H9 (cell line): ENCODE data around the gene GLS2. TPM values are rescaled to one million over a fixed set of nuclear protein-coding genes. Genes with fewer than 3 reads are reported as not detected.

ENCODE experiments used
- DNase-seq: peaks from one replicate; pipeline ENCODE4 v3.0.0-alpha.2; 2017
- H2AFZ ChIP-seq: one replicate; pipeline ENCODE4 v1.6.1; 2013; ENCODE audit warnings: mild to moderate bottlenecking, low read length, control low read depth, moderate library complexity
- H2AK5ac ChIP-seq: 2 replicates; pipeline ENCODE4 v1.6.1; 2013; ENCODE audit warnings: low read length, control low read depth, mixed read lengths; ENCODE audit not compliant: insufficient read length
- H2BK120ac ChIP-seq: one replicate; pipeline ENCODE4 v1.6.1; 2013; ENCODE audit warnings: low read depth, mild to moderate bottlenecking, low read length, control low read depth, inconsistent platforms; ENCODE audit not compliant: poor library complexity, severe bottlenecking
- H2BK12ac ChIP-seq: 2 replicates; pipeline ENCODE4 v1.6.1; 2013; ENCODE audit warnings: low read length, control low read depth, mixed read lengths, low read depth; ENCODE audit not compliant: insufficient read length
- H2BK15ac ChIP-seq: 2 replicates; pipeline ENCODE4 v1.6.1; 2013; ENCODE audit warnings: low read depth, low read length, control low read depth
- H2BK20ac ChIP-seq: one replicate; pipeline ENCODE4 v1.6.1; 2013; ENCODE audit warnings: low read depth, mild to moderate bottlenecking, low read length, control low read depth, inconsistent platforms; ENCODE audit not compliant: poor library complexity, severe bottlenecking
- H2BK5ac ChIP-seq: 2 replicates; pipeline ENCODE4 v1.6.1; 2013; ENCODE audit warnings: low read length, control low read depth, mixed read lengths; ENCODE audit not compliant: insufficient read length
- H3K14ac ChIP-seq: 2 replicates; pipeline ENCODE4 v1.6.1; 2013; ENCODE audit warnings: low read length, control low read depth; ENCODE audit not compliant: insufficient read depth
- H3K18ac ChIP-seq: 2 replicates; pipeline ENCODE4 v1.6.1; 2013; ENCODE audit warnings: low read depth, mild to moderate bottlenecking, mixed read lengths, low read length, control low read depth; ENCODE audit not compliant: insufficient read length
- H3K23ac ChIP-seq: 2 replicates; pipeline ENCODE4 v1.6.1; 2013; ENCODE audit warnings: low read length, control low read depth, mixed read lengths, low read depth; ENCODE audit not compliant: insufficient read length
- H3K23me2 ChIP-seq: 2 replicates; pipeline ENCODE4 v1.6.1; 2013; ENCODE audit warnings: low read depth, mild to moderate bottlenecking, mixed read lengths, low read length, control low read depth; ENCODE audit not compliant: insufficient read length, poor library complexity, severe bottlenecking
- H3K27ac ChIP-seq: 2 replicates; pipeline ENCODE4 v1.5.1; 2013; ENCODE audit warnings: low read length, control low read depth, mixed read lengths, low read depth; ENCODE audit not compliant: insufficient read length
- H3K27me3 ChIP-seq: 2 replicates; pipeline ENCODE4 v1.6.1; 2013; ENCODE audit warnings: low read length, control low read depth, inconsistent platforms; ENCODE audit not compliant: insufficient read depth
- H3K4ac ChIP-seq: 2 replicates; pipeline ENCODE4 v1.6.1; 2013; ENCODE audit warnings: low read depth, mild to moderate bottlenecking, control low read depth, inconsistent platforms, low read length, moderate library complexity
- H3K4me1 ChIP-seq: 2 replicates; pipeline ENCODE4 v1.6.1; 2013; ENCODE audit warnings: low read length, control low read depth, inconsistent platforms; ENCODE audit not compliant: insufficient read depth
- H3K4me2 ChIP-seq: 2 replicates; pipeline ENCODE4 v1.6.1; 2013; ENCODE audit warnings: low read length, control low read depth, mixed read lengths; ENCODE audit not compliant: insufficient read length, insufficient read depth
- H3K56ac ChIP-seq: 2 replicates; pipeline ENCODE4 v1.6.1; 2013; ENCODE audit warnings: low read depth, mild to moderate bottlenecking, mixed read lengths, low read length, control low read depth; ENCODE audit not compliant: insufficient read length
- H3K79me1 ChIP-seq: 2 replicates; pipeline ENCODE4 v1.6.1; 2013; ENCODE audit warnings: low read depth, mild to moderate bottlenecking, moderate library complexity, low read length, control low read depth, inconsistent platforms; ENCODE audit not compliant: insufficient read depth, poor library complexity, severe bottlenecking
- H3K79me2 ChIP-seq: 2 replicates; pipeline ENCODE4 v1.6.1; 2013; ENCODE audit warnings: low read length, control low read depth, inconsistent platforms; ENCODE audit not compliant: insufficient read depth
- H3K9ac ChIP-seq: 2 replicates; pipeline ENCODE4 v1.6.1; 2013; ENCODE audit warnings: low read length, control low read depth, mixed read lengths; ENCODE audit not compliant: insufficient read length; ENCODE audit errors: extremely low read depth
- H3K9me3 ChIP-seq: one replicate; pipeline ENCODE4 v1.6.1; 2013; ENCODE audit warnings: low read depth, low read length, inconsistent platforms; ENCODE audit not compliant: control insufficient read depth
- H3T11ph ChIP-seq: one replicate; pipeline ENCODE4 v1.6.1; 2013; ENCODE audit warnings: mild to moderate bottlenecking, low read length, control low read depth, inconsistent platforms
- H4K20me1 ChIP-seq: one replicate; pipeline ENCODE4 v1.6.1; 2013; ENCODE audit not compliant: control insufficient read depth, insufficient read length, insufficient read depth
- H4K5ac ChIP-seq: 2 replicates; pipeline ENCODE4 v1.6.1; 2013; ENCODE audit warnings: low read depth, mild to moderate bottlenecking, mixed read lengths, low read length, control low read depth; ENCODE audit not compliant: insufficient read length
- H4K8ac ChIP-seq: replicated peaks from 2 replicates; pipeline ENCODE4 v1.6.1; 2013; ENCODE audit warnings: low read length, control low read depth, mixed read lengths, low read depth; ENCODE audit not compliant: insufficient read length
- H4K91ac ChIP-seq: 2 replicates; pipeline ENCODE4 v1.6.1; 2013; ENCODE audit warnings: low read depth, mild to moderate bottlenecking, moderate library complexity, mixed read lengths, low read length, control low read depth; ENCODE audit not compliant: insufficient read length
- H3K27ac Mint-ChIP-seq, 3 experiments: 2 replicates in 2 of 3; 3 replicates in 1 of 3; pipeline ENCODE4 v1.8.0; 2020 to 2021; ENCODE audit warnings: mixed read lengths in 3 of 3, mild to moderate bottlenecking in 1 of 3, moderate library complexity in 1 of 3
- H3K27me3 Mint-ChIP-seq: 2 replicates; pipeline ENCODE4 v1.8.0; 2021; ENCODE audit warnings: low read depth, mild to moderate bottlenecking, moderate library complexity, mixed read lengths
- H3K36me3 Mint-ChIP-seq, 3 experiments: 2 replicates in 2 of 3; 3 replicates in 1 of 3; pipeline ENCODE4 v1.8.0; 2020 to 2021; ENCODE audit warnings: low read depth in 3 of 3, mixed read lengths in 3 of 3; ENCODE audit not compliant: insufficient read depth in 1 of 3
- H3K4me1 Mint-ChIP-seq, 2 experiments: 2 replicates each; pipeline ENCODE4 v1.8.0; 2020; ENCODE audit warnings: mixed read lengths in 2 of 2
- H3K4me3 Mint-ChIP-seq, 2 experiments: 2 replicates in 1 of 2; 3 replicates in 1 of 2; pipeline ENCODE4 v1.8.0; 2020 to 2021; ENCODE audit warnings: mild to moderate bottlenecking in 2 of 2, mixed read lengths in 2 of 2, moderate library complexity in 1 of 2
- H3K9me3 Mint-ChIP-seq, 2 experiments: 2 replicates in 1 of 2; 3 replicates in 1 of 2; pipeline ENCODE4 v1.8.0; 2020; ENCODE audit warnings: mild to moderate bottlenecking in 2 of 2, mixed read lengths in 2 of 2, moderate library complexity in 1 of 2
- CTCF ChIP-seq: fragments of 200-600 bp; sonication (generic); conservative IDR thresholded peaks from 3 replicates; pipeline ENCODE4 v1.8.0; 2021; ENCODE audit warnings: antibody characterized with exemption, mild to moderate bottlenecking
- WGBS: extraction: QIAGEN DNeasy Blood & Tissue Kit; methylation state at CpG from one replicate; pipeline ENCODE4 v1.1.7; 2013; ENCODE audit warnings: missing lambda C conversion rate, low lambda C conversion rate, mixed read lengths; ENCODE audit not compliant: insufficient read length; ENCODE audit errors: extremely low coverage; 5-methylcytosine and 5-hydroxymethylcytosine counted together
- total RNA-seq: library from RNA; stranded (reverse); gene quantifications from 2 replicates; pipeline ENCODE4 v1.2.1, GENCODE V29; 2021

The GLS2 gene
- total RNA-seq, 1 experiment from 2014 or later, result 17.0 TPM

GRCh38 chr12:56476972-56477432 is 11.0 kb downstream of the GLS2 start:
- Histone ChIP-seq H3K23ac (no peak overlapping the region), H2BK20ac (no peak overlapping the region), H3K14ac (no peak overlapping the region), H4K5ac (no peak overlapping the region), H4K20me1 (no peaks in the 10 kb centered on the region), H3K9me3 (no peaks in the 10 kb centered on the region), H3K56ac (no peak overlapping the region), H4K8ac (no peak overlapping the region), H2BK120ac (no peak overlapping the region), H3K18ac (no peak overlapping the region), H3K4ac (no peak overlapping the region), H3K27me3 (no peaks in the 10 kb centered on the region), H3K79me2 (no peaks in the 10 kb centered on the region), H3K23me2 (no peaks in the 10 kb centered on the region), H3K79me1 (no peaks in the 10 kb centered on the region), H4K91ac (no peak overlapping the region), H3K4me2 (no peak overlapping the region), H2BK15ac (no peak overlapping the region), H2BK5ac (no peak overlapping the region), H2BK12ac (no peak overlapping the region), H3K9ac (no peak overlapping the region), H3K4me1 (no peaks in the 10 kb centered on the region), H2AFZ (no peak overlapping the region), H2AK5ac (no peak overlapping the region), H3K27ac (no peak overlapping the region), H3T11ph (no peak overlapping the region)
- Mint-ChIP-seq H3K4me3 (no peak overlapping the region), H3K4me1 (no peaks in the 10 kb centered on the region), H3K27me3 (no peaks in the 10 kb centered on the region), H3K9me3 (no peaks in the 10 kb centered on the region), H3K36me3 (peaks cover 0 to 29% (median 7%) of the 10 kb centered on the region in 3 experiments; a peak in 4 of 7 replicates), H3K27ac (no peak overlapping the region)
- DNase-seq, result no peak
- WGBS, result no CpG with 5 or more reads among the region's 1 CpG
- no peak for TF ChIP-seq CTCF
